EH (cell line): ENCODE results near the gene RBMS1.

Experiments
- DNase-seq: peaks from one replicate; pipeline ENCODE4 v3.0.0-alpha.2; 2015; ENCODE audit warnings: low read depth

Gene RBMS1

DNA sequence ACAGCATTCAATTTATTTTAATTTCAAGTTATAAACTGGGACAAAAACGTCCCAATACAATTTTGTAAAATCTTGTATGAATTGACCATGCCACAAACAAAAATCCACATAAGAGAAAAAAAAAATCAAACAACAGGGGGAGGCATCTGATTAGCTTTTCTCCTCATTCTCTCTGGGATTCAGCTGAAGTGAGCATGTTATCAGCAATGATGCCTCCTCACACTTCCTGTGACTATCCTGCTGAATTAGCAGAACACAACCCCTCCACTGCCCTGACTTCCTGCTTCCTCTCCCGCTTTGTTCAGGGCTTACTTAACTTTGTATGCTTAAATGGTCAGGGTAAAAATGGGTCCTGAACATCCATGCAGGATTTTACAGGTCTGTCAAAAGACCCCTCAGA is 161.3 kb downstream of the RBMS1 start:
- DNase-seq = peak; percentile 65

DNA sequence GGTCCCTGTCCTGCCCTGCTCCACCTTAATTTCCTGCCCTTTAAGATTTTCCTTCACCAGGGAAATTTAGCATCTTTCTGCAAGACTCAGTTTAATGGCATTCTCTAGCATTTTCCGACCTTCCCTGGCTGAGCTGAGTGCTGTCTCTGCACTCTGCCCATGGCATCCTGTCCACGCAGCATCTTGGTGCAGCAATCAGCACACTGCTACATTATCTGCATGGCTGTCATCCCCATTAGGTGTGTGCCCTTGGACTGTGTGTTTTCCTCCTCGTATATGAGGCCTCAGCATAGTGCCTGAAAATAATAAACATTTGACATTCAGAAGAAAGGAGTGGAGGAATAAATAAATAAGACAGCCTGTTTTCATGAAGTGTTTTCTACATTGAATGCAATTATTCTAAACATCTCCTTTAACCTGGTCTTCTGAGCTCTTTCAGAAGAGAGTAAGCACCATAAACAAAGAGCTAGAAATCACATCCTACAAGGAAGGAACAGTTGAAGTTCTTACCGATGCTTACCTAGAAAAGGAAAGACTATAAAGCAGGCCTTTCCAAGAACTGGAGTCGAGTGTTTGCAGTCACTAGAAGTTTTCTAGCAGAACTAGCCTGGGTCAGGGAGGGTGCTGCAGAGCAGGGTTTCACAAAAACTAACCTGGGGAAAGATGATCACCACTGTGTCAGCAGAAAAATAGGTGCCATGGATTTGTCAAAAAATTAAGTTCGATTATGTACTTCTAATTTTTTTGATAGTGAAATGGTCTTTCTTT is 162.2 kb downstream of the RBMS1 start:
- no peak for DNase-seq

- DNase-seq = no peak
Observed at GRCh38 chr2:160328811-160329527, 164.6 kb downstream of the RBMS1 start.

- DNase-seq = no peak
Observed at GRCh38 chr2:160326786-160327185, 166.8 kb downstream of the RBMS1 start.

DNA sequence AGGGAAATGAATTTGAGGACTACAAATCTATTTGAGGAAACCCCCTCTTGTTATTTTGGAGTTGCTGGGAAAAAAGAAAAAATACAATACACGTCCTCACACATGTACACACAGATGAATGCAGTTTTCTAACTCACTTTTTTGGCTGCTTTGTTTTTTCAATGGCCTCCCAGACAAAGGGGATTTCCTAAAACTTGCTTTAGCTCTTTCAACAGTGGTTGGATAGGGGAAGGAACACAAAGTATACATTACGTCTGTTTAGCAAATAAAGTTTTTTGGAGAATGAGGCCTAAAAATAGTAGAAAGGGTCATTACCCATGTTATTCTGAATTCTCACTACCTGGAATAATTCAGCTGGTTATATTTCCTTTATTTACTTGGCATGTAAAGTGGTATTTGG is 168.2 kb downstream of the RBMS1 start:
- no peak for DNase-seq

DNA sequence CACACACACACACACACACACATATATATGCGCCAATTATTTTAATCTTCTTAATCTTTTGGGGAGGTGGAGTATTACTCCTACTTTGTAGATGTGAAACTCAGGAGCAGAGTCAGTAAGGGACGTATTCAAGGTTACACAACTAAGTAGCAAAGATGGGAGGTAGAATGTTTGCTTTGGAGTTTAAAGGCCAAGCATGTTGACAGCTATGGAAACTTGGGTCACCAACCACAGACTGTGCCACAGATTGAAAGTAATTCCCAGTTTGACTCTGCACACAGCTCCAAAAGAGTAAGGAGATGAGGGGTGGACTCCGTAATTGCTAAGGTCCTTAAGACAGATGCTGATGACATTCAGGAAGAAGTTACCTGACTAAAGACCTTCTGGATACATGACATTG is 168.7 kb downstream of the RBMS1 start:
- no peak for DNase-seq

GRCh38 chr2:160324161-160324800 is 169.3 kb downstream of the RBMS1 start:
- peak; percentile 63 for DNase-seq

GRCh38 chr2:160322320-160322719 is 171.3 kb downstream of the RBMS1 start:
- no peak for DNase-seq

- DNase-seq = no peak
Observed at GRCh38 chr2:160321006-160321405, 172.6 kb downstream of the RBMS1 start.

DNA sequence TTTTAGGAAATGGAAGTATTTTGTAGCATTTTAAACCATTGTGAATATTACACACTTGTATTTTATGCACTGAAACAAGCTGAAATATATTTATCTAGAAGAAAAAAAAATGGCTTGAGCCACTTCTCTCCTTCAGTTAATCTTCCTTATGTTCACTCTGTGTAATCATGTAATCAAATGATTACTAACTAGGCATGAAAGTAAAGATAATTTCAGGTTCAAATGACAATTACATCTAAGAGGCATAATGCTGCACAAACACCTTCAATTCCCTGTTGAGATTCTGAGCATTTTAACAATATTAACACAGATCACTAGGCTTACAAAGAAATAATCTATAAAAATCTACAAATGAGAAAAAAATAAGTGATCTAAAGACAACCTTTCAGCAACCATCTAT is 173.9 kb downstream of the RBMS1 start:
- no peak for DNase-seq

- DNase-seq = no peak
Observed at GRCh38 chr2:160318218-160318617, 175.4 kb downstream of the RBMS1 start.

DNA sequence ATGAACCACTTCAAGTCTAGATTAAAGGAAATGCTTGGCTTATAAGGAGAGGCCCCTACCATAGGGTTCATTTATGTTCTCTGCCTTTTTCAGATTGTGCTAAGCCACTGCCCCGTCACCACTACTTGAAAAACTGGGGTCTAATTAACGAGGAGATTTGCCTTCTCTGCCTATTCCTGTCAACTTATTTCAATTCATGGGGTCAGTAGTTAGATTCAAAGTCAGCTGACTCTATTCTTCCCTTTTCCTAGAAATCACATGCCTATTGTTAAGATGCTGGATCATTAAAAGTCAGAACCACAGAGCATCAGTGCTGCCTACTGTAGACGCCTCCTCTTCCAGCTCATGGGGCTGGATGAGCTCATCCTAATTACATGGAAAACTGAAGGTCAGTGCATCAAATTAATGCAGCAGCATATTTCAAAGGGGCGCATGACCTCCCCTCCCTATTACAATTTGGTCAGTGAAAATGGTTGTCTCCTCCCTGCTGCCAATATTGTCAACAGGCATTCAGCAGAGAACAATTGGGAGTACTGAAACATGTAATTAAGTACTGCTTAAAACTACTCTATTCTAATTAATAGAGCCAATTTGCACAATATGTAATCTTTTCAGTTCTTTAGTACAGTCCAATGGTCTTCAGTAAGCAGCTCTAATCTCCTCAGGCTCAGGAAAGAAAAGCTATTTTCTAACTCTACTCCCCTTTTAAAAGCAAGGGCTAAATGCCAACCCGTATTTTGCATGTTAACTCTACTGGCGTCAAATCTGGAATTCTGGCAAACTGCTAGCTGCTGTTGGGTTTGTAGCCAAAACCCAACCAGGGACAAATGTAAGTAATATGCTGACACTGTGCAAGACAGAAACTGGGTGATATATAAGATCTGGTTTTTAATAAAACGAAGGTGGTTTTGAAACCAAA is 176.2 kb downstream of the RBMS1 start:
- peak; percentile 40 for DNase-seq

DNA sequence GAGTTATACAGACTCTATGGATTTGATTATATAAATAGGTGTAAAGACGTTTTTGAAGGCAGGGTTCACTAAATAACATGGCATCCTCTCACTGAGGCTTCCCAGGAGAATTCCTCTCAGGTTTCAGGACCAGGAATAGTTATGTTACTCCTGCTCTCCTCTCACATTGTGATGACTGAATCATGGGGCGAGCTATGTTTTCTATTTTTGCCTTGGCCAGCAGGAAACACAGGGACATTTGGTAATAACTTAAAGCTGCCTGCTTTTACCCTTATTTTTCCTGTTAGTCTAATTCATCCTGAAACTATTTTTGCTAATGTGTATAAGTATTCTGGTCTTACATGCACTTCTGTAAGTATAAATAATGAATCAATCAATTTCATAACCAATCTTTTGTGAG is 178.3 kb downstream of the RBMS1 start:
- peak; percentile 73 for DNase-seq

GRCh38 chr2:160310118-160310828 is 183.3 kb downstream of the RBMS1 start:
- no peak for DNase-seq

- peak; percentile 75 for DNase-seq
Observed at GRCh38 chr2:160309585-160309984, 184.0 kb downstream of the RBMS1 start.

DNA sequence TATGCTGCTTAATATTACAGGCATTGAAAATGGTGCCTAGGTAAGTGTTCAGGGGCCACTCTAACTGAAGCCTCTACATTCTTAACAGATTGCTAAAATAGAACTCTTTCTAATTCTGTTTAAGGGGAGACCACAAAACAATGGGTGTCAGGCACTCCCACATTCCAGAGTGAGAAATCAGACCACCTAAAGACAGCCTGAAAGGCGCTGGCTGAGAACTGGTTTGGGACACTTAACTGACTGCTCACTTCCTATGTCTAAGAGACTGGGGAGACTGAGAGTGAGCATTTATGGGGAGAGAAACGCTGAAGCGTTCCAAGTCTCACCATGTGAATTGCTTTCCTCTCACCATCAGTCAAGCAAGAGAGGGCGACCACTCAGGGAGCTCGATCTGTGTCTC is 184.7 kb downstream of the RBMS1 start:
- DNase-seq = peak; percentile 91

DNA sequence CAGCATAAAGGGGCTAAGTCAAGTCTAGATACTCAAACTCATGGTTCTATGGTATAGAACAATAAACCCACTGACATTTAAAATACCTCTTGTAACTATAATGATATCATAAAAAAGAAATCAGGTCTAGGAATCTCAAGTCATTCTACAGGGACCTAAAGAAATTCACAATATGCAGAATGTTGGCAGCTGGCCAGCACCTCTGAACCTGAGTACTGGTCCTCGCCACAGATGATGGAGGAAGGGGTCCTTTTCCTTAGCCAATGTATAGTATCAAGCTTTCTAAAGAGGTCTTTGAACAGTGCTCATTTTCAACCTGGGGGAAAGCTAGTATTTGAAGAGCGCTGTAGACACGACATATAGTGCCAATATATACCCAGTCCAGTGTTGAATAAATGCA is 185.1 kb downstream of the RBMS1 start:
- DNase-seq = peak; percentile 25

- peak; percentile 88 for DNase-seq
Observed at GRCh38 chr2:160306985-160307384, 186.6 kb downstream of the RBMS1 start.

DNA sequence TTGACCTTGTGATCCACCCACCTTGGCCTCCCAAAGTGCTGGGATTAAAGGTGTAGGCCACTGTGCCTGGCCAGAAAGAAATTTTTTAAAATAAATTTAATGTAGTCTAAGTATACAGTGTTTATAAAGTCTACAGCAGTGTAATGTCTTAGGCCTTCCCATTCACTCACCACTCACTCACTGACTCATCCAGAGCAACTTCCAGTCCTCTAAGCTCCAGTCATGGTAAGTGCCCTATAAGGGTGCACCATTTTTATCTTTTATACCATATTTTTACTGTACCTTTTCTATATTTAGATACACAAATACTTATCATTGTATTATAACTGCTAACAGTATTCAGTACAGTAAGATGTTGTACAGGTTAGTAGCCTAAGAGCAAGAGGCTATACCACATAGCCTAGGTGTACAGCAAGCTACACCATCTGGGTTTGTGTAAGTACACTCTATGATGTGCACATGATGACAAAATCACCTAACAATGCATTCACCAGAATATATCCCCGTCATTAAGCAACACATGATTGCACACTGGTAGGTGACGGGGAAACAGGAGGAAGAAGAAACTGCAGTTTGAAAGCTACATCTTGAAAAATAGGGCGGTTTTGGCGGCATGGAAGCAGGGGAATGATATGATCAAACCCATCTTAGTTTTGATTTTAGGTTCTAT is 188.4 kb downstream of the RBMS1 start:
- peak; percentile 73 for DNase-seq

DNA sequence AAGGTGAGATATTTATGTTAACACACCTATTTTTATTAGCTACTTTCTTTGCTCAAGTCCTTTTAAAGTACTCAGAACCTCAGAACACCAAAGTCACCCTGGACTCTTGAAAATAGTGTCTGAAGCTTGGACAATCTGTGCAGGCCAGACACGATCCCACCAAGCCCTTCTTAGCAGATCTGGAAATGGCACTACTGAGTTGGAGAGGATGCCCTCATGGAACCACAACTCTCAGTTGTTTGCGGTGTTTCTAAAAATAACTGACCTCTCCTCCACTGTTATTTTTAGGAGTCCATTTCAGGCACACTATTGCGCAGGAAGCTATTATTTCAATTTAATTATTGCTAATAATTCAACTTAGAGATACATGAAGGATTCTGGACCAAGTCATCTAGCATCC is 190.1 kb downstream of the RBMS1 start:
- DNase-seq = no peak

GRCh38 chr2:160303076-160303475 is 190.5 kb downstream of the RBMS1 start:
- no peak for DNase-seq
